NT2/D1 (cell line): ENCODE measurements around the gene FTO.

Source experiments
- DNase-seq: peaks from one replicate; pipeline ENCODE4 v3.0.0-alpha.2; 2011; ENCODE audit warnings: low read depth, low spot score
- H3K27me3 ChIP-seq: 2 replicates; pipeline ENCODE4 v1.6.0; 2011; ENCODE audit warnings: mild to moderate bottlenecking; ENCODE audit not compliant: insufficient read length, insufficient read depth
- H3K36me3 ChIP-seq: 2 replicates; pipeline ENCODE4 v1.6.1; 2011; ENCODE audit warnings: mild to moderate bottlenecking, low read length, mixed read lengths; ENCODE audit not compliant: insufficient read depth, insufficient read length
- H3K4me1 ChIP-seq: 2 replicates; pipeline ENCODE4 v1.5.1; 2011; ENCODE audit not compliant: insufficient read depth, insufficient read length
- H3K4me3 ChIP-seq: 2 replicates; pipeline ENCODE4 v1.5.1; 2011; ENCODE audit warnings: low read depth; ENCODE audit not compliant: insufficient read length
- H3K9ac ChIP-seq: 2 replicates; pipeline ENCODE4 v1.6.0; 2011; ENCODE audit warnings: low read depth; ENCODE audit not compliant: insufficient read length
- H3K9me3 ChIP-seq: 2 replicates; pipeline ENCODE4 v1.5.1; 2011; ENCODE audit warnings: mild to moderate bottlenecking, low read length; ENCODE audit not compliant: insufficient read depth
- SUZ12 ChIP-seq: IDR thresholded peaks from 2 replicates; pipeline ENCODE4 v1.6.1; 2011; ENCODE audit not compliant: insufficient read length, insufficient read depth; ENCODE audit errors: extremely low read depth
- YY1 ChIP-seq: IDR thresholded peaks from 2 replicates; pipeline ENCODE4 v1.6.1; 2011; ENCODE audit not compliant: insufficient read length, insufficient read depth
- ZNF274 ChIP-seq: IDR thresholded peaks from 2 replicates; pipeline ENCODE4 v1.6.1; 2011; ENCODE audit warnings: mild to moderate bottlenecking, low read depth, low read length

Gene FTO

GRCh38 chr16:53703590-53704444 is at the start of gene FTO, which contains the start of gene RPGRIP1L:
Gene FTO, plus strand, starts transcription at chr16:53704156.
Gene RPGRIP1L, minus strand, starts transcription at chr16:53703859. Its CDS starts 3,136 bp downstream, at chr16:53700723.
- no peaks in the 10 kb centered on the region for H3K4me1 ChIP-seq
- H3K36me3 ChIP-seq: peaks cover 26% of the 10 kb centered on the region
- no peaks in the 10 kb centered on the region for H3K27me3 ChIP-seq
- TF ChIP-seq SUZ12 (no peak), YY1 (peak; percentile 95), ZNF274 (no peak)
- DNase-seq: peak; percentile 98
- H3K4me3 ChIP-seq: peak within 1 kb of the TSS; percentile 71
- H3K9me3 ChIP-seq: no peaks in the 10 kb centered on the region
- H3K9ac ChIP-seq: peak within 1 kb of the TSS; percentile 90

GRCh38 chr16:53654946-53655345 is 49.0 kb upstream of the FTO start:
- Histone ChIP-seq H3K4me3 (no peak overlapping the region), H3K4me1 (no peaks in the 10 kb centered on the region), H3K27me3 (no peaks in the 10 kb centered on the region), H3K9ac (no peak overlapping the region), H3K36me3 (peaks cover 29% of the 10 kb centered on the region), H3K9me3 (no peaks in the 10 kb centered on the region)
- no peak for DNase-seq
- TF ChIP-seq YY1: no peak
- TF ChIP-seq ZNF274: no peak
- no peak for TF ChIP-seq SUZ12

- TF ChIP-seq SUZ12: no peak
- TF ChIP-seq ZNF274: no peak
- no peak for TF ChIP-seq YY1
- peaks cover 5% of the 10 kb centered on the region for H3K36me3 ChIP-seq
- H3K9ac ChIP-seq: no peak overlapping the region
- DNase-seq: no peak
- H3K27me3 ChIP-seq: no peaks in the 10 kb centered on the region
- no peaks in the 10 kb centered on the region for H3K4me1 ChIP-seq
- no peaks in the 10 kb centered on the region for H3K9me3 ChIP-seq
- H3K4me3 ChIP-seq: no peak overlapping the region
These were observed 41.9 kb upstream of the FTO start for GRCh38 chr16:53662072-53662471.

DNA sequence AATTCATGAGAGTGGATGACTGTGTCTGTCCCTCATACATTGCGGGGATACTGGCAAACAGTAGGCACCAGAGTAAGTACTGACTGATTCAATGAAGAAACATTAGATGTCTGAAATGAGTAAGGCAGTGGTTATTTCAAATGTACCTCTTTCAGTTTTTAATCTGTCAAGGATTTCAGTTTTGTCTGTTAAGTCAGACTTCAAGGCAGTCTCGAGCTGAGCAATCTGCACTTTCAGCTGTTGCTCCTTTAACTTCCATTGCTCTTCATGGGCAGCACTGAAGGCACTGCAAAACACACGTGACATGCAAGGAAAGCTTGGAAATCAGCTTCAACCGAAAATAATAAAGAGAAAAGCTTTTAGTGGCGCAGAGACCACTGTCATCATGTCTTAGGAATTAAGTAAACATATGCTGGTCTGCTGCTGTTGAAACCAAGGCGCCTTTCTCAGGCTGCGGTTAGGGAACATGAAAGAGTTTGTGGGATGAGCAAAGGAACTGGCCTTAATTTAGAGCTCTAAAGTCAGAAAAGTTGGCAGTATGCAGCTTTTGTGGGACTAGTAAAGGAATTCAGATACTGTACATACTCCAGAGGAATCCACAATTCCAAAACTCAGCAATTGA is 39.1 kb upstream of the FTO start:
- no peak overlapping the region for H3K9ac ChIP-seq

DNA sequence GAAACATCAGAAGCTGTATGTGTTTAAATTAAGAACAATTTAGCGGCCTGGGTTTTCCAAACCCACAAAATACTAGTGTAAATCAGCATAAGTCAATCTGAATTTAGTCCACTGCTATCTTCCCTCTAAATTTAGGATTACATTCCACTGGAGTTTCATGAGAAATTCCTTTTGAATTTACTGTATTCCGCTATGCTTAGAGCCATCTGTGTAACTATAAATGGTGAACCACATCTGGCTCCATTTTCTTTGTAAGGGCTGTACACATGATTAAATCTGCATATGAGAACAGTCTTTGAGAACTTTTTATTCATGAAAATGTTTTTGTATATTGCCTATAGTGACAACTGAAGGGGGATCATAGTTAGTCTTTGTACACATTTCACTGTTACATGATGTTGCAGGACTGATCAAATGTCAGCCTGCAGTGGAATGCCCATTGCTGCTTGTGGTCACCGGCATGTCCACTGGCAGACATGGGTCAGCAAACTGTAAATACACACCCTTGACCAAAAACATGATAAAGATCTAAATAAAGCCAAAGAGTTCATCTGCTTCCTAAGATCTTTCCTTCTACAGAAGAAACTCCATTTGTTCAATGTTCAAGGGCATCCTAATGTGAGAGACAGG is 37.1 kb upstream of the FTO start:
- no peaks in the 10 kb centered on the region for H3K9me3 ChIP-seq
- TF ChIP-seq ZNF274: no peak
- no peak for TF ChIP-seq SUZ12
- TF ChIP-seq YY1: no peak

More for the DNA sequence above, 39.1 kb upstream of the FTO start:
- no peak for DNase-seq
- H3K36me3 ChIP-seq: no peaks in the 10 kb centered on the region
- TF ChIP-seq ZNF274 (no peak), SUZ12 (no peak), YY1 (no peak)
- H3K9me3 ChIP-seq: no peaks in the 10 kb centered on the region
- no peaks in the 10 kb centered on the region for H3K4me1 ChIP-seq
- H3K4me3 ChIP-seq: no peak overlapping the region
- no peaks in the 10 kb centered on the region for H3K27me3 ChIP-seq

GRCh38 chr16:53668869-53669268 is 35.1 kb upstream of the FTO start:
- TF ChIP-seq YY1 (no peak), SUZ12 (no peak), ZNF274 (no peak)

More for the DNA sequence above, 37.1 kb upstream of the FTO start:
- H3K9ac ChIP-seq: no peak overlapping the region
- no peaks in the 10 kb centered on the region for H3K27me3 ChIP-seq
- H3K4me3 ChIP-seq: no peak overlapping the region
- no peaks in the 10 kb centered on the region for H3K4me1 ChIP-seq
- H3K36me3 ChIP-seq: no peaks in the 10 kb centered on the region
- no peak for DNase-seq

DNA sequence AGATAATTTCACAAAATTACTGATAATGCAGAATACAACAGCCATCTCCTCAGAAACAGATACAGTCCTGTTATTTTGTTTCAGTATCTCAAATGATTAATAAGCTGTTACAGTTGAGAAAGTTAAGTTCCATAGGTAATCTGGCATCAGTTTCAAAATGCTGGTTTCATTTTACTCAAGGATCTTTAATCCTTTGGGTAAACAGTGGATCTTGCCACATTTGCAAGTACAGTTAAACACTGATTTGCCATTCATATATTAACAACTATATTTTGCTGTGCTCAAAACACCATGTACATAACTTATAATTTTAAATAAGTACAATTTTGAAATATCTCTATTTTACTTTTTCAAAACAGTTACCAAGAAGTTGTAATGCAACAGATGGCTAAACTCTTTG is 31.5 kb upstream of the FTO start:
- H3K36me3 ChIP-seq: peaks cover 2% of the 10 kb centered on the region
- no peak overlapping the region for H3K4me3 ChIP-seq
- no peak for TF ChIP-seq ZNF274
- no peak for TF ChIP-seq SUZ12
- no peak for TF ChIP-seq YY1
- H3K9ac ChIP-seq: no peak overlapping the region
- no peak for DNase-seq
- H3K9me3 ChIP-seq: no peaks in the 10 kb centered on the region
- H3K27me3 ChIP-seq: no peaks in the 10 kb centered on the region
- no peaks in the 10 kb centered on the region for H3K4me1 ChIP-seq

More at GRCh38 chr16:53668869-53669268, 35.1 kb upstream of the FTO start:
- Histone ChIP-seq H3K9me3 (no peaks in the 10 kb centered on the region), H3K4me1 (no peaks in the 10 kb centered on the region), H3K27me3 (no peaks in the 10 kb centered on the region), H3K9ac (no peak overlapping the region), H3K4me3 (no peak overlapping the region), H3K36me3 (peaks cover 2% of the 10 kb centered on the region)
- DNase-seq: no peak
